ENCODE results near the gene CSTF2T. TPM values are rescaled to one million over a fixed set of nuclear protein-coding genes. Genes with fewer than 3 reads are reported as not detected.
"Not testable (repeated sequence)": the region's sequence is repeated elsewhere in the genome, so short reads cannot be mapped to it uniquely, and the experiment has no call there.

The CSTF2T gene
- total RNA-seq, 1 experiment from 2014 or later: 21.0 TPM

GRCh38 chr10:51706225-51706624 is 6.8 kb upstream of the CSTF2T start:
- in situ Hi-C loops (cut with HindIII; ENCODE audit: low pct_unique_long_range_greater_than_20kb, low sequenced_read_pairs): no loop called here
- DNase-seq (ENCODE audit: low read depth, low spot score): no peak

GRCh38 chr10:51705774-51706173 is 6.4 kb upstream of the CSTF2T start:
- in situ Hi-C loops (cut with HindIII; ENCODE audit: low pct_unique_long_range_greater_than_20kb, low sequenced_read_pairs): no loop called here
- DNase-seq (ENCODE audit: low read depth, low spot score): no peak

GRCh38 chr10:51700228-51700817 is 928 bp upstream of the CSTF2T start:
- in situ Hi-C loops (cut with HindIII; ENCODE audit: low pct_unique_long_range_greater_than_20kb, low sequenced_read_pairs): no loop called here
- DNase-seq (ENCODE audit: low read depth, low spot score): peak; percentile 53

GRCh38 chr10:51699145-51699474 is 285 bp downstream of the CSTF2T start:
- no peak for DNase-seq (ENCODE audit: low read depth, low spot score)
- in situ Hi-C loops (cut with HindIII; ENCODE audit: low pct_unique_long_range_greater_than_20kb, low sequenced_read_pairs): no loop called here

- no peak for DNase-seq (ENCODE audit: low read depth, low spot score)
- in situ Hi-C loops (cut with HindIII; ENCODE audit: low pct_unique_long_range_greater_than_20kb, low sequenced_read_pairs): no loop called here
Measured at GRCh38 chr10:51698473-51699063, 827 bp downstream of the CSTF2T start.

- in situ Hi-C loops (cut with HindIII; ENCODE audit: low pct_unique_long_range_greater_than_20kb, low sequenced_read_pairs): no loop called here
- no peak for DNase-seq (ENCODE audit: low read depth, low spot score)
Measured at GRCh38 chr10:51696251-51696650, 3.1 kb downstream of the CSTF2T start.

- no peak for DNase-seq (ENCODE audit: low read depth, low spot score)
- in situ Hi-C loops (cut with HindIII; ENCODE audit: low pct_unique_long_range_greater_than_20kb, low sequenced_read_pairs): no loop called here
Measured at GRCh38 chr10:51694086-51694768, 5.2 kb downstream of the CSTF2T start.

- DNase-seq (ENCODE audit: low read depth, low spot score): no peak
- in situ Hi-C loops (cut with HindIII; ENCODE audit: low pct_unique_long_range_greater_than_20kb, low sequenced_read_pairs): no loop called here
Measured at GRCh38 chr10:51691135-51691534, 8.3 kb downstream of the CSTF2T start.

- in situ Hi-C loops (cut with HindIII; ENCODE audit: low pct_unique_long_range_greater_than_20kb, low sequenced_read_pairs): no loop called here
- no peak for DNase-seq (ENCODE audit: low read depth, low spot score)
Measured at GRCh38 chr10:51689536-51689935, 9.9 kb downstream of the CSTF2T start.

GRCh38 chr10:51688826-51689225 is 10.6 kb downstream of the CSTF2T start:
- in situ Hi-C loops (cut with HindIII; ENCODE audit: low pct_unique_long_range_greater_than_20kb, low sequenced_read_pairs); DNase-seq (ENCODE audit: low read depth, low spot score): not testable (repeated sequence)

- DNase-seq (ENCODE audit: low read depth, low spot score): no peak
Measured at GRCh38 chr10:51687296-51687695, 12.1 kb downstream of the CSTF2T start.

GRCh38 chr10:51685768-51686167 is 13.6 kb downstream of the CSTF2T start:
- in situ Hi-C loops (cut with HindIII; ENCODE audit: low pct_unique_long_range_greater_than_20kb, low sequenced_read_pairs): no loop called here
- no peak for DNase-seq (ENCODE audit: low read depth, low spot score)

More at GRCh38 chr10:51687296-51687695, 12.1 kb downstream of the CSTF2T start:
- in situ Hi-C loops (cut with HindIII; ENCODE audit: low pct_unique_long_range_greater_than_20kb, low sequenced_read_pairs): no loop called here

- in situ Hi-C loops (cut with HindIII; ENCODE audit: low pct_unique_long_range_greater_than_20kb, low sequenced_read_pairs): no loop called here
- no peak for DNase-seq (ENCODE audit: low read depth, low spot score)
Measured at GRCh38 chr10:51683031-51683691, 16.2 kb downstream of the CSTF2T start.

- in situ Hi-C loops (cut with HindIII; ENCODE audit: low pct_unique_long_range_greater_than_20kb, low sequenced_read_pairs): no loop called here
- DNase-seq (ENCODE audit: low read depth, low spot score): no peak
Measured at GRCh38 chr10:51679841-51680240, 19.6 kb downstream of the CSTF2T start.

GRCh38 chr10:51675088-51675487 is 24.3 kb downstream of the CSTF2T start:
- no peak for DNase-seq (ENCODE audit: low read depth, low spot score)
- in situ Hi-C loops (cut with HindIII; ENCODE audit: low pct_unique_long_range_greater_than_20kb, low sequenced_read_pairs): no loop called here

- DNase-seq (ENCODE audit: low read depth, low spot score): no peak
- in situ Hi-C loops (cut with HindIII; ENCODE audit: low pct_unique_long_range_greater_than_20kb, low sequenced_read_pairs): no loop called here
Measured at GRCh38 chr10:51672039-51672535, 27.3 kb downstream of the CSTF2T start.

GRCh38 chr10:51669041-51669440 is 30.4 kb downstream of the CSTF2T start:
- no peak for DNase-seq (ENCODE audit: low read depth, low spot score)
- in situ Hi-C loops (cut with HindIII; ENCODE audit: low pct_unique_long_range_greater_than_20kb, low sequenced_read_pairs): no loop called here

- DNase-seq (ENCODE audit: low read depth, low spot score): no peak
- in situ Hi-C loops (cut with HindIII; ENCODE audit: low pct_unique_long_range_greater_than_20kb, low sequenced_read_pairs): no loop called here
Measured at GRCh38 chr10:51668336-51668689, 31.1 kb downstream of the CSTF2T start.
